Measurements from ENCODE around the gene GPER1. TPM values are rescaled to one million over a fixed set of nuclear protein-coding genes. Genes with fewer than 3 reads are reported as not detected.

GPER1 gene
- total RNA-seq, 4 donors from 2014 or later: 4.6 to 19.9 (median 11.0) TPM

DNA sequence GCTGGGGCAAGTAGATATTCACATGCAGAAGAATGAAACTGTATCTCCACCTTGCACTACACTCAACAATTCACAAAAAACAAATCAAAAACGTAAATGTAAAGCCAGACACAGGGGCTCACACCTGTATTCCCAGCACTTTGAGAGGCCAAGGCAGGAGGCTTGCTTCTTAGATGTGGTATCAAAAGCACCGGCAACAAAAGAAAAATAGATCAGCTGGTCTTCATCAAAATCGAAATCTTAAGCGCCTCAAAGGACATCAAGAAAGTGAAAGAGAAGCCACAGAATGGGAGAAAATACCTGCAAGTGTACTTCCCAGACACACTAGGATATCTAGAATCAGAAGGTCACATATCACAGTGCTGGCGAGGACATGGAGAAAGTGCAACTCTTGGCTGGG lies 31.3 kb downstream of the GPER1 start:
- no peaks in the 10 kb centered on the region for H3K27me3 ChIP-seq
- 86% methylated on average over 5 of the region's 5 CpGs for WGBS
- H3K4me1 ChIP-seq: peaks cover 11 to 24% (median 16%) of the 10 kb centered on the region in 4 donors
- DNase-seq (ENCODE audit: extremely low spot score): no peak
- no peak overlapping the region for H3K27ac ChIP-seq (replicated peaks in 1 of 4)
- intact Hi-C loops (cut with DNase I): no loop called here
- TF ChIP-seq, protein P1, sequence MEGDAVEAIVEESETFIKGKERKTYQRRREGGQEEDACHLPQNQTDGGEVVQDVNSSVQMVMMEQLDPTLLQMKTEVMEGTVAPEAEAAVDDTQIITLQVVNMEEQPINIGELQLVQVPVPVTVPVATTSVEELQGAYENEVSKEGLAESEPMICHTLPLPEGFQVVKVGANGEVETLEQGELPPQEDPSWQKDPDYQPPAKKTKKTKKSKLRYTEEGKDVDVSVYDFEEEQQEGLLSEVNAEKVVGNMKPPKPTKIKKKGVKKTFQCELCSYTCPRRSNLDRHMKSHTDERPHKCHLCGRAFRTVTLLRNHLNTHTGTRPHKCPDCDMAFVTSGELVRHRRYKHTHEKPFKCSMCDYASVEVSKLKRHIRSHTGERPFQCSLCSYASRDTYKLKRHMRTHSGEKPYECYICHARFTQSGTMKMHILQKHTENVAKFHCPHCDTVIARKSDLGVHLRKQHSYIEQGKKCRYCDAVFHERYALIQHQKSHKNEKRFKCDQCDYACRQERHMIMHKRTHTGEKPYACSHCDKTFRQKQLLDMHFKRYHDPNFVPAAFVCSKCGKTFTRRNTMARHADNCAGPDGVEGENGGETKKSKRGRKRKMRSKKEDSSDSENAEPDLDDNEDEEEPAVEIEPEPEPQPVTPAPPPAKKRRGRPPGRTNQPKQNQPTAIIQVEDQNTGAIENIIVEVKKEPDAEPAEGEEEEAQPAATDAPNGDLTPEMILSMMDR (IDR thresholded peaks at IDR 0.05): no peak
- TF ChIP-seq EP300 (IDR thresholded peaks at IDR 0.05) (no peak), POLR2A (IDR thresholded peaks at IDR 0.05; ENCODE audit: low read depth) (no peak), POLR2AphosphoS5 (IDR thresholded peaks at IDR 0.05) (no peak)
- no peak overlapping the region for H3K4me3 ChIP-seq
- H3K36me3 ChIP-seq: no peaks in the 10 kb centered on the region
- H3K9me3 ChIP-seq: no peaks in the 10 kb centered on the region

DNA sequence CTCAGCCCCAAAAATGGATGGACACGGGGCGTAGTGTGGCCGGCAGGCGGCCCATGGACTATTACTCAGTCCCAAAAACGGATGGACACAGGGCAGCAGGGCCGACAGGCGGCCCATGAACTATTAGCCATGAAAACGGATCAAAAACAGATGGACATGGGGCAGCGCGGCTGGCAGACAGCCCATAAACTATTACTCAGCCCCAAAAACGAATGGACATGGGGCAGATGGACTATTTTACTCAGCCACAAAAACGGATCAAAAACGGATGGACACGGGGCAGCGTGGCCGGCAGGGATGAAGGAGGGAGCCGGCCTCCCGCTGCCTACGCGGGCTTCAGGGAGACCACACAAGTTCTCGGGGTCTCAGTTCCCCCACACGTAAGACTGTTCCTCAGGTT lies 32.9 kb downstream of the GPER1 start:
- Histone ChIP-seq H3K36me3 (peaks cover 0 to 5% (median 2%) of the 10 kb centered on the region in 4 donors), H3K27ac (replicated peaks in 1 of 4) (no peak overlapping the region), H3K4me3 (no peak overlapping the region), H3K9me3 (no peaks in the 10 kb centered on the region), H3K27me3 (no peaks in the 10 kb centered on the region), H3K4me1 (peaks cover 19 to 36% (median 27%) of the 10 kb centered on the region in 4 donors)
- DNase-seq (ENCODE audit: extremely low spot score): no peak
- 87% methylated on average over 20 of the region's 22 CpGs for WGBS
- intact Hi-C loops (cut with DNase I): no loop called here
- TF ChIP-seq, protein P1 (IDR thresholded peaks at IDR 0.05): no peak
- TF ChIP-seq EP300 (IDR thresholded peaks at IDR 0.05): no peak
- no peak for TF ChIP-seq POLR2AphosphoS5 (IDR thresholded peaks at IDR 0.05)
- no peak for TF ChIP-seq POLR2A (IDR thresholded peaks at IDR 0.05; ENCODE audit: low read depth)

DNA sequence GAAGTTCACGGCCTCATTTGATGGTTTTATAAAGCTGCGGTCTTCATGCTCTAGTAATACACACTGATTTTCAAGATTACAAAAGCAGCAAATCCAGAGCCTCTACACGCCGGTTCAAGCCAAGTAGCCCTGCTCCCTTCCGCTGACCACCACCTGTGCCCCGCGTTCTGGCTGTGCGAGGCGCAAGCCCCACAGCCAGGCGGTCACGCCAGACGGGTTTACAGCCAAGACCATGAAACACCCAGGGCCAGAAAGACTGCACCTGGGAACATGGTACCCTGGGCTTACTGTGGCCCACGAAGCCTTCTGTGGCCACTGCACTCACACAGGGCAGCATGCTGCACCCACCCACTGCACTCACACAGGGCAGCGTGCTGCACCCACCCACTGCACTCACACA lies 33.6 kb downstream of the GPER1 start:
- intact Hi-C loops (cut with DNase I): no loop called here
- WGBS: 89% methylated on average over 14 of the region's 14 CpGs
- H3K4me1 ChIP-seq: peaks cover 19 to 36% (median 27%) of the 10 kb centered on the region in 4 donors
- DNase-seq (ENCODE audit: extremely low spot score): no peak
- H3K9me3 ChIP-seq: no peaks in the 10 kb centered on the region
- H3K36me3 ChIP-seq: peaks cover 0 to 11% (median 6%) of the 10 kb centered on the region in 4 donors
- H3K27me3 ChIP-seq: no peaks in the 10 kb centered on the region
- no peak overlapping the region for H3K27ac ChIP-seq (replicated peaks in 1 of 4)
- H3K4me3 ChIP-seq: no peak overlapping the region
- TF ChIP-seq, protein P1 (IDR thresholded peaks at IDR 0.05): no peak
- no peak for TF ChIP-seq EP300 (IDR thresholded peaks at IDR 0.05)

GRCh38 chr7:1121886-1122831 lies 34.2 kb downstream of the GPER1 start:
- Histone ChIP-seq H3K36me3 (peaks cover 0 to 18% (median 12%) of the 10 kb centered on the region in 4 donors), H3K9me3 (no peaks in the 10 kb centered on the region), H3K4me3 (no peak overlapping the region), H3K27ac (replicated peaks in 1 of 4) (peak overlapping the region; percentile 74 to 84 (median 79)), H3K4me1 (peaks cover 19 to 36% (median 27%) of the 10 kb centered on the region in 4 donors), H3K27me3 (no peaks in the 10 kb centered on the region)
- 75% methylated on average over 17 of the region's 28 CpGs for WGBS
- intact Hi-C loops (cut with DNase I): loop anchor here (2.0 kb wide), 1 partner anchor 33 kb away; the partner anchor contains the start of gene GPER1
- TF ChIP-seq POLR2AphosphoS5 (IDR thresholded peaks at IDR 0.05) (no peak), POLR2A (IDR thresholded peaks at IDR 0.05; ENCODE audit: low read depth) (no peak), EP300 (IDR thresholded peaks at IDR 0.05) (no peak)
- TF ChIP-seq, protein P1 (IDR thresholded peaks at IDR 0.05): no peak
- DNase-seq (ENCODE audit: extremely low spot score): no peak
